Heart right ventricle (tissue), 16 donors: ENCODE measurements around the gene CLCA2. TPM values are rescaled to one million over a fixed set of nuclear protein-coding genes. Genes with fewer than 3 reads are reported as not detected.

Experiments used
- ATAC-seq, 8 donors: fragments of 200-7000 bp; cut with Tn5 transposase; one replicate each; pipeline ENCODE4 v1.9.1; 2020; ENCODE audit warnings: mild to moderate bottlenecking in 8 of 8, moderate library complexity in 8 of 8, moderate number of reproducible peaks in 1 of 8
- DNase-seq, 2 donors: peaks; one replicate each; pipeline ENCODE4 v3.0.0-alpha.2; 2020
- H3K27ac ChIP-seq, 10 donors: fragments of 200-600 bp; sonication (generic) in 2 of 10; one replicate each; pipeline versions ENCODE4 v1.5.0 to v1.8.0; 2020 to 2022; ENCODE audit warnings: mild to moderate bottlenecking in 3 of 10
- H3K27me3 ChIP-seq, 7 donors: fragments of 200-600 bp; one replicate each; pipeline ENCODE4 v1.8.0; 2021 to 2022; ENCODE audit warnings: mild to moderate bottlenecking in 2 of 7
- H3K36me3 ChIP-seq, 9 donors: fragments of 200-600 bp; sonication (generic) in 1 of 9; one replicate each; pipeline versions ENCODE4 v1.5.0 to v1.8.0; 2020 to 2022; ENCODE audit warnings: mild to moderate bottlenecking in 2 of 9
- H3K4me1 ChIP-seq, 9 donors: fragments of 200-600 bp; sonication (generic) in 1 of 9; one replicate each; pipeline versions ENCODE4 v1.5.0 to v1.8.0; 2020 to 2022; ENCODE audit warnings: mild to moderate bottlenecking in 4 of 9
- H3K4me3 ChIP-seq, 10 donors: fragments of 200-600 bp; sonication (generic) in 2 of 10; one replicate each; pipeline versions ENCODE4 v1.5.0 to v1.8.0; 2020 to 2022; ENCODE audit warnings: mild to moderate bottlenecking in 7 of 10, moderate library complexity in 2 of 10
- H3K9me3 ChIP-seq, 11 donors: fragments of 200-600 bp in 10 of 11; sonication (generic) in 2 of 11; one replicate each; pipeline versions ENCODE4 v1.5.0 to v1.8.0; 2013 to 2022; ENCODE audit warnings: mild to moderate bottlenecking in 2 of 11, control low read depth in 1 of 11, moderate library complexity in 1 of 11
- CTCF ChIP-seq, 9 donors: fragments of 200-600 bp; sonication (generic) in 2 of 9; IDR thresholded peaks; one replicate each; pipeline versions ENCODE4 v1.5.0 to v1.8.0; 2021 to 2022; ENCODE audit warnings: antibody characterized with exemption in 9 of 9, mild to moderate bottlenecking in 5 of 9, moderate library complexity in 1 of 9
- WGBS, 2 donors: extraction: QIAGEN DNeasy Blood & Tissue Kit; methylation state at CpG; one replicate each; pipeline ENCODE4 v1.1.7; 2013; ENCODE audit warnings: inconsistent platforms in 1 of 2; 5-methylcytosine and 5-hydroxymethylcytosine counted together
- intact Hi-C, 10 donors: fragments of 100-400 bp; cut with DNase I; formaldehyde crosslinking; loops; one replicate each; pipeline versions ENCODE4 v1.11.1 to v1.14.2; 2022
- polyA plus RNA-seq, 2 donors: library from polyadenylated mRNA; stranded (reverse); fragments of 200-250 nt; gene quantifications; one replicate each; pipeline ENCODE4 v1.2.3, GENCODE V29; 2013
- total RNA-seq, 10 donors: library from RNA; stranded (reverse); fragmentation: NEBNext Ultra II Directional in 3 of 10; extraction: Animal tissue kit (Norgen Biotek cat#: 25700) in 3 of 10; gene quantifications; one replicate each; pipeline versions ENCODE4 v1.2.1 to v1.2.4, GENCODE V29; 2021 to 2023
- donor health status: Arrhythmogenic right ventricular cardiomyopathy.
- donor health status: ischemic (EF 13 %, LVEDD 7.1; RV severe dilation, severe dysfunction).
- donor health status: healthy with polysubstance abuse.
- donor health status: DM: no; HTN: yes; CAD: no.
- donor health status: DM: no; HTN: no; CAD: no.
- donor health status: ischemic (EF 25% LVEDD 6.9; RV normal size, moderate dysfunction).
- donor health status: ischemic (EF 25% LVEDD 5.7; RV mildly dilated, moderate dysfunction).
- donor health status: healthy.
- donor health status: DM: yes; HTN: yes; CAD: no.
- donor health status: Ischemic cardiomyopathy.
- donor health status: ischemic (EF 35%, LVEDD 5.7; RV mildly dilated, moderate dysfunction).
- donor health status: nonischemic (EF 11% LVEDD 7.7; RV severe dilation, severe dysfunction).
- donor health status: DM: yes; HTN: yes; CAD: no.
- donor health status: PGD.
- donor health status: ischemic (EF 29% LVEDD 5.4; RV normal size, mild dysfunction).
- donor health status: nonischemic (EF 23%, LVEDD 6.1; RV moderate dilation, normal function).

Gene CLCA2
- total and polyA plus RNA-seq, 12 donors: 0.03 to 0.07 TPM; not detected in 10

- H3K27ac ChIP-seq: no peak overlapping the region
- TF ChIP-seq CTCF (IDR thresholded peaks at IDR 0.05): no peak
- ATAC-seq (no peak), DNase-seq (no peak)
- no peaks in the 10 kb centered on the region for H3K9me3 ChIP-seq
- no peaks in the 10 kb centered on the region for H3K4me1 ChIP-seq
- intact Hi-C loops: no loop called here
- H3K27me3 ChIP-seq: no peaks in the 10 kb centered on the region
- no peak overlapping the region for H3K4me3 ChIP-seq
- no peaks in the 10 kb centered on the region for H3K36me3 ChIP-seq
- 73 to 78% methylated on average over 4 of the region's 4 CpGs for whole genome bisulfite sequencing, 2 donors
Observed at GRCh38 chr1:86447198-86447790, 23.3 kb downstream of the CLCA2 start.

- H3K4me1 ChIP-seq: no peaks in the 10 kb centered on the region
- no peak overlapping the region for H3K4me3 ChIP-seq
- 80 to 82% methylated on average over 1 of the region's 1 CpG for WGBS, 2 donors
- no peaks in the 10 kb centered on the region for H3K36me3 ChIP-seq
- ATAC-seq (no peak), DNase-seq (no peak)
- H3K27me3 ChIP-seq: no peaks in the 10 kb centered on the region
- intact Hi-C loops: no loop called here
- no peak for TF ChIP-seq CTCF (IDR thresholded peaks at IDR 0.05)
- H3K27ac ChIP-seq: no peak overlapping the region
- H3K9me3 ChIP-seq: no peaks in the 10 kb centered on the region
Observed at GRCh38 chr1:86448670-86449069, 24.7 kb downstream of the CLCA2 start.

- intact Hi-C loops: no loop called here
- Histone ChIP-seq H3K4me3 (no peak overlapping the region), H3K9me3 (no peaks in the 10 kb centered on the region), H3K27ac (no peak overlapping the region), H3K4me1 (no peaks in the 10 kb centered on the region), H3K36me3 (no peaks in the 10 kb centered on the region), H3K27me3 (no peaks in the 10 kb centered on the region)
- TF ChIP-seq CTCF (IDR thresholded peaks at IDR 0.05): no peak
- DNase-seq (no peak), ATAC-seq (no peak)
- WGBS, 2 donors: 96 to 100% methylated on average over 1 of the region's 1 CpG
Observed at GRCh38 chr1:86449103-86449502, 25.1 kb downstream of the CLCA2 start.

- intact Hi-C loops: no loop called here
- no peak for ATAC-seq
- Histone ChIP-seq H3K9me3 (no peaks in the 10 kb centered on the region), H3K4me3 (no peak overlapping the region), H3K36me3 (no peaks in the 10 kb centered on the region), H3K27me3 (no peaks in the 10 kb centered on the region), H3K27ac (no peak overlapping the region), H3K4me1 (no peaks in the 10 kb centered on the region)
- no peak for DNase-seq
- WGBS, 2 donors: 66% methylated on average over 3 of the region's 3 CpGs
- TF ChIP-seq CTCF (IDR thresholded peaks at IDR 0.05): no peak
Observed at GRCh38 chr1:86450847-86451246, 26.9 kb downstream of the CLCA2 start.
